CD4-positive, alpha-beta T cell (primary cell): ENCODE results near the gene RGL1. TPM values are rescaled to one million over a fixed set of nuclear protein-coding genes. Genes with fewer than 3 reads are reported as not detected.

ENCODE experiments used
- ATAC-seq: fragments of 200-7000 bp; cut with Tn5 transposase; one replicate; pipeline ENCODE4 v1.10.0; 2022; ENCODE audit warnings: mild to moderate bottlenecking; ENCODE audit not compliant: poor library complexity
- CTCF ChIA-PET: fragments of 350-600 bp; sonication (Branson Sonifier 250); formaldehyde crosslinking; loops from one replicate; lab custom pipeline; 2021; ENCODE audit warnings: antibody characterized with exemption, inconsistent platforms; lab: Charles Lee
- POLR2A ChIA-PET: fragments of 350-600 bp; sonication (Branson Sonifier 250); formaldehyde crosslinking; loops from one replicate; lab custom pipeline; 2021; ENCODE audit warnings: antibody characterized with exemption, inconsistent platforms; lab: Charles Lee
- DNase-seq, 14 experiments: peaks; one replicate each; pipeline ENCODE4 v3.0.0-alpha.2; 2013 to 2020; ENCODE audit warnings: mixed read lengths in 2 of 14
- H3K27ac ChIP-seq, 2 donors: one replicate each; pipeline versions ENCODE4 v1.5.1 to v1.7.0; 2013; ENCODE audit warnings: low read length in 2 of 2, low read depth in 1 of 2, mild to moderate bottlenecking in 1 of 2
- H3K27me3 ChIP-seq, 2 experiments: 1 replicate in 1 of 2; 2 replicates in 1 of 2; pipeline versions ENCODE4 v1.6.1 to v1.7.0; 2013; ENCODE audit warnings: low read length in 2 of 2, control low read depth in 1 of 2, mild to moderate bottlenecking in 1 of 2, moderate library complexity in 1 of 2; ENCODE audit not compliant: insufficient read depth in 2 of 2, control insufficient read depth in 1 of 2
- H3K36me3 ChIP-seq: one replicate; pipeline ENCODE4 v1.6.1; 2013; ENCODE audit warnings: low read length, control low read depth; ENCODE audit not compliant: insufficient read depth
- H3K4me1 ChIP-seq: one replicate; pipeline ENCODE4 v1.6.1; 2013; ENCODE audit warnings: low read length, control low read depth; ENCODE audit not compliant: insufficient read depth
- H3K4me3 ChIP-seq: one replicate; pipeline ENCODE4 v1.5.1; 2013; ENCODE audit warnings: mild to moderate bottlenecking, low read length, moderate library complexity
- H3K9me3 ChIP-seq, 2 experiments: 1 replicate in 1 of 2; 2 replicates in 1 of 2; pipeline versions ENCODE4 v1.6.1 to v1.7.0; 2013; ENCODE audit warnings: low read length in 2 of 2, mild to moderate bottlenecking in 2 of 2, control low read depth in 1 of 2, moderate library complexity in 1 of 2; ENCODE audit not compliant: control insufficient read depth in 1 of 2, insufficient read depth in 1 of 2
- H3K27ac Mint-ChIP-seq: one replicate; pipeline ENCODE4 v1.8.0; 2020; ENCODE audit warnings: mixed read lengths
- H3K27me3 Mint-ChIP-seq: one replicate; pipeline ENCODE4 v1.8.0; 2021; ENCODE audit warnings: mixed read lengths
- H3K36me3 Mint-ChIP-seq: one replicate; pipeline ENCODE4 v1.8.0; 2021; ENCODE audit warnings: low read depth, mixed read lengths
- H3K4me1 Mint-ChIP-seq: one replicate; pipeline ENCODE4 v1.8.0; 2021; ENCODE audit warnings: low read depth, mixed read lengths
- H3K4me3 Mint-ChIP-seq: one replicate; pipeline ENCODE4 v1.8.0; 2020; ENCODE audit warnings: mild to moderate bottlenecking, mixed read lengths
- H3K9me3 Mint-ChIP-seq: one replicate; pipeline ENCODE4 v1.8.0; 2020; ENCODE audit warnings: mixed read lengths
- CTCF ChIP-seq: fragments of 200-600 bp; IDR thresholded peaks from one replicate; pipeline ENCODE4 v1.8.0; 2022; ENCODE audit warnings: antibody characterized with exemption, mild to moderate bottlenecking
- intact Hi-C, 2 experiments: fragments of 100-400 bp; cut with DNase I in 1 of 2; cut with micrococcal nuclease in 1 of 2; formaldehyde crosslinking; loops; one replicate each; pipeline versions ENCODE4 v1.15.1 to v1.9.0; 2023 to 2025; cut with DNase I, micrococcal nuclease
- total RNA-seq, 174 experiments: library from RNA in 2 of 174; stranded (reverse) in 2 of 174; gene quantifications; one replicate each; pipeline ENCODE4 v1.2.3 and lab custom pipeline; 2021 to 2026

The RGL1 gene
- total RNA-seq, 2 experiments from 2014 or later: 1.2 to 1.8 TPM

GRCh38 chr1:183812128-183812527 is 7.2 kb downstream of the RGL1 start:
- Histone ChIP-seq H3K4me3 (no peak overlapping the region), H3K27me3 (no peaks in the 10 kb centered on the region), H3K9me3 (no peaks in the 10 kb centered on the region), H3K36me3 (no peaks in the 10 kb centered on the region), H3K27ac (no peak overlapping the region), H3K4me1 (no peaks in the 10 kb centered on the region)
- POLR2A ChIA-PET: no interaction called here
- H3K27ac Mint-ChIP-seq: no peak overlapping the region
- TF ChIP-seq CTCF: no peak
- no peak overlapping the region for H3K4me3 Mint-ChIP-seq
- peaks cover under 1% of the 10 kb centered on the region for H3K4me1 Mint-ChIP-seq
- no peaks in the 10 kb centered on the region for H3K9me3 Mint-ChIP-seq
- intact Hi-C loops: no loop called here
- H3K36me3 Mint-ChIP-seq: no peaks in the 10 kb centered on the region
- DNase-seq: no peak
- peaks cover 26% of the 10 kb centered on the region for H3K27me3 Mint-ChIP-seq
- CTCF ChIA-PET: interaction anchor here (1.1 kb wide), 1 partner anchor 90 kb away, joined by 3 read pairs; no protein-coding TSS in a partner anchor
- ATAC-seq: no peak

GRCh38 chr1:183812686-183813569 is 8.0 kb downstream of the RGL1 start:
- no peaks in the 10 kb centered on the region for H3K9me3 Mint-ChIP-seq
- ATAC-seq (no peak), DNase-seq (no peak)
- no peaks in the 10 kb centered on the region for H3K36me3 Mint-ChIP-seq
- no peaks in the 10 kb centered on the region for H3K4me1 Mint-ChIP-seq
- H3K4me3 Mint-ChIP-seq: no peak overlapping the region
- POLR2A ChIA-PET: no interaction called here
- Histone ChIP-seq H3K4me1 (no peaks in the 10 kb centered on the region), H3K36me3 (no peaks in the 10 kb centered on the region), H3K9me3 (no peaks in the 10 kb centered on the region), H3K27ac (no peak overlapping the region), H3K27me3 (no peaks in the 10 kb centered on the region), H3K4me3 (no peak overlapping the region)
- H3K27ac Mint-ChIP-seq: no peak overlapping the region
- intact Hi-C loops: no loop called here
- TF ChIP-seq CTCF: no peak
- CTCF ChIA-PET: interaction anchor here (1.1 kb wide), 1 partner anchor 91 kb away, joined by 3 read pairs; no protein-coding TSS in a partner anchor
- peaks cover 23% of the 10 kb centered on the region for H3K27me3 Mint-ChIP-seq

- DNase-seq (no peak), ATAC-seq (no peak)
- no peaks in the 10 kb centered on the region for H3K9me3 Mint-ChIP-seq
- no peaks in the 10 kb centered on the region for H3K36me3 Mint-ChIP-seq
- no peak overlapping the region for H3K4me3 Mint-ChIP-seq
- POLR2A ChIA-PET: no interaction called here
- Histone ChIP-seq H3K9me3 (no peaks in the 10 kb centered on the region), H3K27me3 (no peaks in the 10 kb centered on the region), H3K4me3 (no peak overlapping the region), H3K36me3 (no peaks in the 10 kb centered on the region), H3K27ac (no peak overlapping the region), H3K4me1 (no peaks in the 10 kb centered on the region)
- no peaks in the 10 kb centered on the region for H3K4me1 Mint-ChIP-seq
- H3K27ac Mint-ChIP-seq: no peak overlapping the region
- intact Hi-C loops: no loop called here
- peaks cover 14% of the 10 kb centered on the region for H3K27me3 Mint-ChIP-seq
- no peak for TF ChIP-seq CTCF
- CTCF ChIA-PET: no interaction called here
Measured at GRCh38 chr1:183814121-183814681, 9.3 kb downstream of the RGL1 start.
